Measurements from ENCODE around the gene COL11A1. TPM values are rescaled to one million over a fixed set of nuclear protein-coding genes. Genes with fewer than 3 reads are reported as not detected.

The COL11A1 gene
- total RNA-seq, 4 donors from 2014 or later: not detected

DNA sequence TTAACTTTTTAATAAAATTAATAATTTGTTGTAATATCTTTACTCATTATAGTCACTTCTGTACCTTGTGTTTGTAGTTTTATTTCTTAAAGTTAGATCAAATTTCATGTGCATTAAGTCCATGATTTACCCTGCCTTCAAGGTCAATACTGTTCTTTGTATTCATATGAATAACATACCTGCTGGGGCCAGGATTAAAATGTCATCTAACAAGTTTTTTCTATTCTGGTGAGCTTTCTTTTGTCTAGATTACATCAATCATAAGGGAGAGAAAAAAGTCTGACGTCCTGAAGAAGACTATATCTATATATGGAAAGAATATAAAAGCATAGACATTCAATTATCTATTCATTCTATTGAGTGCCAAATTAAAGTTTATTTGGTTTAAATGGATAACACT lies 232.6 kb downstream of the COL11A1 start:
- intact Hi-C loops (cut with DNase I): no loop called here
- H3K9me3 ChIP-seq: peaks cover 0 to 13% (median 3%) of the 10 kb centered on the region in 3 donors
- no peak for TF ChIP-seq POLR2A (IDR thresholded peaks at IDR 0.05)
- TF ChIP-seq CTCF (IDR thresholded peaks at IDR 0.05): no peak
- no peaks in the 10 kb centered on the region for H3K27me3 ChIP-seq
- no peak for DNase-seq
- H3K27ac ChIP-seq: no peak overlapping the region
- H3K4me3 ChIP-seq: no peak overlapping the region
- 15 to 24% methylated on average over 1 of the region's 1 CpG for WGBS, 2 donors
- no peaks in the 10 kb centered on the region for H3K4me1 ChIP-seq
- H3K36me3 ChIP-seq: no peaks in the 10 kb centered on the region

DNA sequence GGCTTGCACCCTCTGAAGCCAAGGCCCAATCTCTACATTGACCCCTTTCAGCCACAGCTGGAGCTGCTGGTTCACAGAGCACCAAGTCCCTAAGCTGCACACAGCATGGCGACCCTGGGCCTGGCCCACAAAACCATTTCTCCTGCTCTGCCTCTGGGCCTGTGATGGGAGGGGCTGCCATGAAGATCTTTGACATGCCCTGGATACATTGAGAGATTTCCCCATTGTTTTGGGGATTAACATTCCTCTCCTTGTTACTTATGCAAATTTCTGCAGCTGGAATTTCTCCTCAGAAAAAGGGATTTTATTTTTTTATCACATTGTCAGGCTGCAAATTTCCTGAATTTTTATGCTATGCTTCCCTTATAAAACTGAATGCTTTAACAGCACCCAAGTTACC lies 235.8 kb downstream of the COL11A1 start:
- Histone ChIP-seq H3K9me3 (peaks cover 0 to 17% (median 3%) of the 10 kb centered on the region in 3 donors), H3K36me3 (no peaks in the 10 kb centered on the region), H3K4me3 (no peak overlapping the region), H3K4me1 (no peaks in the 10 kb centered on the region), H3K27ac (no peak overlapping the region), H3K27me3 (no peaks in the 10 kb centered on the region)
- TF ChIP-seq POLR2A (IDR thresholded peaks at IDR 0.05): no peak
- no peak for TF ChIP-seq CTCF (IDR thresholded peaks at IDR 0.05)
- intact Hi-C loops (cut with DNase I): no loop called here
- WGBS, 2 donors: 88% methylated on average over 1 of the region's 1 CpG; no CpG with 5 or more reads in 1 of the 2 donors
- no peak for DNase-seq

DNA sequence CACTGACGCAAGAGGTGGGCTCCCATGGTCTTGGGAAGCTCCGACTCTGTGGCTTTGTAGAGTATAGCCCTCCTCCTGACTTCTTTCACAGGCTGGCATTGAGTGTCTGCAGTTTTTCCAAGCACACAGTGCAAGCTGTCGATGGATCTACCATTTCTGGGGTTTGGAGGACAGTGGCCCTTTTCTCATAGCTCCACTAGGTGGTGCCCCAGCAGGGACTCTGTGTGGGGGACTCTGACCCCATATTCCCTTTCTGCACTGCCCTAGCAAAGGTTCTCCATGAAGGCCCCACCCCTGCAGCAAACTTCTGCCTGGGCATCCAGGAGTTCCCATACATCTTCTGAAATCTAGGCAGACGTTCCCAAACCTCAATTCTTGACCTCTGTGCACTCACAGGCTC lies 236.2 kb downstream of the COL11A1 start:
- 82 to 86% methylated on average over 3 to 4 of the region's 4 CpGs for WGBS, 2 donors
- H3K4me1 ChIP-seq: no peaks in the 10 kb centered on the region
- no peak overlapping the region for H3K4me3 ChIP-seq
- no peak overlapping the region for H3K27ac ChIP-seq
- H3K27me3 ChIP-seq: no peaks in the 10 kb centered on the region
- no peak for DNase-seq
- intact Hi-C loops (cut with DNase I): no loop called here
- TF ChIP-seq POLR2A (IDR thresholded peaks at IDR 0.05): no peak
- no peak for TF ChIP-seq CTCF (IDR thresholded peaks at IDR 0.05)
- H3K36me3 ChIP-seq: no peaks in the 10 kb centered on the region
- H3K9me3 ChIP-seq: peaks cover 0 to 17% (median 3%) of the 10 kb centered on the region in 3 donors

GRCh38 chr1:102863704-102864103 lies 244.6 kb downstream of the COL11A1 start:
- no peak for DNase-seq
- H3K27ac ChIP-seq: no peak overlapping the region
- intact Hi-C loops (cut with DNase I): no loop called here
- 42 to 54% methylated on average over 2 of the region's 2 CpGs for WGBS, 2 donors
- H3K4me3 ChIP-seq: no peak overlapping the region
- TF ChIP-seq CTCF (IDR thresholded peaks at IDR 0.05) (no peak), POLR2A (IDR thresholded peaks at IDR 0.05) (no peak)
- H3K4me1 ChIP-seq: no peaks in the 10 kb centered on the region
- H3K9me3 ChIP-seq: peaks cover 0 to 2% (median 0%) of the 10 kb centered on the region in 3 donors
- no peaks in the 10 kb centered on the region for H3K27me3 ChIP-seq
- H3K36me3 ChIP-seq: no peaks in the 10 kb centered on the region

- 54 to 61% methylated on average over 3 of the region's 3 CpGs for WGBS, 2 donors
- TF ChIP-seq CTCF (IDR thresholded peaks at IDR 0.05): no peak
- no peak for TF ChIP-seq POLR2A (IDR thresholded peaks at IDR 0.05)
- intact Hi-C loops (cut with DNase I): no loop called here
Measured at GRCh38 chr1:102861247-102861646, 247.1 kb downstream of the COL11A1 start.

More at GRCh38 chr1:102861247-102861646, 247.1 kb downstream of the COL11A1 start:
- DNase-seq: no peak
- no peak overlapping the region for H3K27ac ChIP-seq
- no peak overlapping the region for H3K4me3 ChIP-seq
- no peaks in the 10 kb centered on the region for H3K36me3 ChIP-seq
- H3K27me3 ChIP-seq: no peaks in the 10 kb centered on the region
- H3K4me1 ChIP-seq: no peaks in the 10 kb centered on the region
- no peaks in the 10 kb centered on the region for H3K9me3 ChIP-seq

Measured in esophagus squamous epithelium (tissue), 5 donors.